GM12801 (cell line): ENCODE results near the gene IL17C.

Experiments used
- CTCF ChIP-seq: IDR thresholded peaks from one replicate; pipeline ENCODE4 v1.5.1; 2011; ENCODE audit warnings: control low read depth; ENCODE audit not compliant: insufficient read length; ENCODE audit errors: extremely low read depth

The IL17C gene

GRCh38 chr16:88657371-88657770 is 19.0 kb downstream of the IL17C start:
- TF ChIP-seq CTCF, result no peak

- TF ChIP-seq CTCF, result no peak
Observed at GRCh38 chr16:88658714-88659113, 20.3 kb downstream of the IL17C start.

- no peak for TF ChIP-seq CTCF
Observed at GRCh38 chr16:88659160-88659559, 20.8 kb downstream of the IL17C start.

GRCh38 chr16:88661468-88661867 is 23.1 kb downstream of the IL17C start:
- no peak for TF ChIP-seq CTCF

- TF ChIP-seq CTCF, result no peak
Observed at GRCh38 chr16:88662222-88662842, 24.0 kb downstream of the IL17C start.

- TF ChIP-seq CTCF, result no peak
Observed at GRCh38 chr16:88662843-88663606, 24.7 kb downstream of the IL17C start, which contains the start of gene MVD. Gene MVD (minus strand): TSS chr16:88663091. CDS start chr16:88663080, 11 bp downstream.

- no peak for TF ChIP-seq CTCF
Observed at GRCh38 chr16:88665148-88665547, 26.8 kb downstream of the IL17C start.
